HK-2 (cell line): ENCODE results near the gene SSTR5.
"Not testable (repeated sequence)": the region's sequence is repeated elsewhere in the genome, so short reads cannot be mapped to it uniquely, and the experiment has no call there.

Experiments
- DNase-seq: peaks from one replicate; pipeline ENCODE4 v3.0.0-alpha.2; 2018; ENCODE audit not compliant: unreplicated experiment

Gene SSTR5

DNA sequence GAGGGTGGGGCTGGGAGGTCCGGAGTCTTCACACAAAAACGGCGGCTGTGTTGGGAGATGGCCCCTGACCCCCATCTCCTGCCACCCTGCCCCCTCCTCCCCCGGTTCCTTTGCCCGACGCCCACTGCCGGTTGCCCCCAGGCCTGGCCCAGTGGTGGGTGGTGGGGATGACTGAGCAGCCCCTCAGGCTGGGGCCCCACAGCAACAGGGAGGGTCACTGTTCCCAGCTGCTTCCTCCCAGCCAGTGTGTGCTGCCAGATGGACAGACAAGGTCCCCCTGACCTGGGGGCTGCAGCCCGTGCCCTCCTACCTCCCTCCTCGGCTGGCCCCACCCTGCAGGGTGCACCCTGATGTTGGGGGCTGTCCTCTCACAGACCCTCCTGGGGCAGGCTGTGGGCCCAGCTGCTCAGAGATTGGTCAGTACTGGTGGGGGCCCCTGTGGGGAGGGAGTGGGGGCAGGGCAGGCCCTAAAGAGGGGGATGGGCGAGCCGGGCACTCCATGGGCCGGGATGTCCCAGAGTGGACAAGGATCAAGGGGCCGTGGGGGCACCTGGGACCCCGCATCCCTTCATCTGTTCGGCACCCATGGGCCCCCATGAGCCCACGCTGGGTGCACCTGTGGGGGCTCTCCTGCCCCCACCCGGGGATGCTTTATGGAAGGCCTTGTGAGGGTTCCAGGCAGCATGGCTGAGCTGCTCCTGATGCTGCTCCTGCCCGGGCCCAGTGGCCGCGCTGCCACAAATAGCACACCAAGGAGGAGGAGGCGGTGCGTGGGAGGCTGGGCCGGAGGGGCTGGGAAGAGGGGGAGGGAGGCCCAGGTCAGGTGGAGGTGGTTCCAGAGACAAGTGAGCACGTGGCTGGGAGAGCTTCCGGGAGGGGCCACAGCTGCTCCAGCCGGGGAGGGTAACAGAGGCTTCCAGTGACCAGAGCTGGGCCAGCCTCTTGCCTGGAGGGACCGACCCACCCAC is 18.4 kb downstream of the SSTR5 start:
- peak; percentile 54 for DNase-seq

DNA sequence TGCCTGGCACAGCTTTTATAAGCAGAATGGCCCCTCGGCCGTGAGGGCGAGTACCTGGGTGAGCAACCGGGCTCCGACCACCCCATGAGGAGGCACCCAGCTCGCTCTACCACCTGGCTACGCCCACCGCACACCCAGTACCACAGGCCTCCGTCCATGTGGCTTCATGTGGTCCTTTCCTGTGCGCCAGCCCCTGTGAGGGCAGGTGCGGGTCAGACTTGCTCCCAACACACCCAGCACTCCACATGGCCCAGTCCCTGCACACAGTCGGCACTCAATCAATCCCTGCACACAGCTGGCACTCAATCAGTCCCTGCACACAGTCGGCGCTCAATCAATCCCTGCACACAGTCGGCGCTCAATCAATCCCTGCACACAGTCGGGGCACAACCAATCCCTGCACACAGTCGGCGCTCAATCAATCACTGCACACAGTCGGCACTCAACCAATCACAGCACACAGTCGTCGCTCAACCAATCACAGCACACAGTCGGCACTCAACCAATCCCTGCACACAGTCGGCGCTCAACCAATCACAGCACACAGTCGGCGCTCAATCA is 19.5 kb downstream of the SSTR5 start:
- DNase-seq = no peak

DNA sequence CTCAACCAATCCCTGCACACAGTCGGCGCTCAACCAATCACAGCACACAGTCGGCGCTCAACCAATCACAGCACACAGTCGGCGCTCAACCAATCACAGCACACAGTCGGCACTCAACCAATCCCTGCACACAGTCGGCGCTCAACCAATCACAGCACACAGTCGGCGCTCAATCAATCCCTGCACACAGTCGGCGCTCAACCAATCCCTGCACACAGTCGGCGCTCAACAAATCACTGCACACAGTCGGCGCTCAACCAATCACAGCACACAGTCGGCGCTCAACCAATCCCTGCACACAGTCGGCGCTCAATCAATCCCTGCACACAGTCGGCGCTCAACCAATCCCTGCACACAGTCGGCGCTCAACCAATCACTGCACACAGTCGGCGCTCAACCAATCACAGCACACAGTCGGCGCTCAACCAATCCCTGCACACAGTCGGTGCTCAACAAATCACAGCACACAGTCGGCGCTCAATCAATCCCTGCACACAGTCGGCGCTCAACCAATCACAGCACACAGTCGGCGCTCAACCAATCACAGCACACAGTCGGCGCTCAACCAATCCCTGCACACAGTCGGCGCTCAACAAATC is 20.2 kb downstream of the SSTR5 start:
- not testable (repeated sequence) for DNase-seq

DNA sequence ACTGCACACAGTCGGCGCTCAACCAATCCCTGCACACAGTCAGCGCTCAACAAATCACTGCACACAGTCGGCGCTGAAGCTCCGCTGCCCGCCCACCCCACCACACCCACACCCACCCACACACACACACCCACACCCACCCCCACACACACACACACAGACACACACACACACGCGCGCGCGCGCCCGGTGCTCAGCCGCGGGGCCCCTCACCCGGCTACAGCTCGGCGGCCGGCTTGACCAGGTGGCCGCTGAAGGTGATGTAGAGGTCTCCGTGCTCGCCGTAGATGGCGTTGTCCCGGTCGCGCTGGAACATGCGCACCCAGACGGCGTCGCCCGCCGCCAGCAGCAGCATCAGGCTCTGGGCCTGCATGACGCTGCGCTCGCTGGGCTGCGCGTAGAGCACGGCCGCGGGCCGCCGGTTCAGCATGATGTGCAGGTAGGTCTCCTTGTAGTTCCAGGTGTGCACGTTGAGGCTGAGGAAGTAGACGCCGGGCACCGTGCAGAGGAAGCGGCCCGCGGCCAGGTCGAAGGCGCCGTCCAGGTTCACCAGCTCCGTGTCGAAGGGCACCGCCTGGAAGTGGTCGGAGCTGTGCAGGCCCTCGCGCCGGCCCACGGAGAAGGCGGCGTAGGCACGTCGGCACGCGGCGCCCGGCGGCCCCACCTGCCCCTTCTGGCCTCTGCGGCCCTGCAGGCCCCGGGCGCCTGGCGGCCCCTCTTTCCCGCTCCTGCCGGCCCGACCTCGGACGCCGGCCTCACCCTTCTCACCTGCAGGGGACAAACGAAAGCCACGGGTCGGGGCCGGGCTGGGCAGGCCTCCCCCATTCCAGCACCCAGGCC is 21.0 kb downstream of the SSTR5 start:
- DNase-seq = no peak

DNA sequence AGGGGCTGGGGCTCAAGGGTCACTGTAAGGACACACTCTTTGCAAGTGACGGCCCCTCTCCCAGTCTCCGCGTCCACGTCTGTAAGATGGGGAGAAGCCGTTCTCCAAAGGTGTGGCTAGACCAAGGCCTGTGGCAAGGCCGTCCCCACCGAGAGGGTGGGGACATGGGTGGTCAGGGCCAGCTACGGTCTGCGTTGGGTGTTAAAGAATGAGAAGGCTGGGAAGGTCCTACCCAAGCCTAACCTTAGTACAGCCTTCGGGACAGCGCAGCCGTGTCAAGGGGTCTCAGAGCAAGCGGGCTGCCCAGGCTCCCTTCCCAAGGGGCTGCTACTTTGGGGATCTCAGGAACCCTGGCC is 21.6 kb downstream of the SSTR5 start:
- DNase-seq = no peak

DNA sequence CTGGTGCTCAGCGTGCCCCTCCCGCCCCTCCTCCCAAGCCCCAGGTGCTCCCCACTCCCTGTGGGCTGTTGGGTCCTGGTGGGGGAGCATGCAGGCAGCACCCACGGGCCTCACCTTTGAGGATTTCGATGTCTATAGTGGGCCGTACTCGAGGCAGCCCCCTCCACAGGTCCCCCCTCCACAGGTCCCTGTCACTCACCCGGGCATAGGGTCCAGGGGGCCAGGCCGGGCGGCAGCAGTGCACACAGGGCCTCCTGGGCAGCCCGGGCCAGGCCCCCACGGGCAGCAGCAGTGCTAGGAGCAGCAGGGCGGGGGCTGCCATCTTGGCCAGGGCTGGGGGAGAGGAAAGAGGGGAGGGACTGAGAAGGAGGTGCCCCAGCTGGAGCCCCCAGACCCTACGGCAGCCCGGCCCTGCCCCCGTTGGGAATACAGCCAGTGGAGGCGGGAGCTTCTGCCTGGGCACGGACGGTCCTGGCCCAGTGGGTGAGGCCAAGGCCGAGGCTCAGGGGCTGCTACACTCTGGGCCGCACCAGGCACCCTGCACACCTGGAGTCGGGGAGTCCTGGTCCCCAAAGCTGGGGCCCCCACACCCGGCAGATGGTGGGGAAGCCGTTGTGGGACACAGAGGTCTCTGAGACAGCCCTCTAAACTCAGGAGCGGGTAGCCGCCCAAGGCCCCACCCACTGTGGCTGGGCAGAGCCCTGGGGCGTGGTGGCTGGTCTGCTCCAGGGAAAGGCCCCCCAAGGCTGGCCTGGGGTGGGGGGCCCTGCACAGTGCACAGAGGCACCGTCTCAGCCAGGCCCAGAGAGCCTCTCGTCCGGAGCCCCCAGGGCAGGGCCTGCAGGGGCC is 22.3 kb downstream of the SSTR5 start:
- no peak for DNase-seq

DNA sequence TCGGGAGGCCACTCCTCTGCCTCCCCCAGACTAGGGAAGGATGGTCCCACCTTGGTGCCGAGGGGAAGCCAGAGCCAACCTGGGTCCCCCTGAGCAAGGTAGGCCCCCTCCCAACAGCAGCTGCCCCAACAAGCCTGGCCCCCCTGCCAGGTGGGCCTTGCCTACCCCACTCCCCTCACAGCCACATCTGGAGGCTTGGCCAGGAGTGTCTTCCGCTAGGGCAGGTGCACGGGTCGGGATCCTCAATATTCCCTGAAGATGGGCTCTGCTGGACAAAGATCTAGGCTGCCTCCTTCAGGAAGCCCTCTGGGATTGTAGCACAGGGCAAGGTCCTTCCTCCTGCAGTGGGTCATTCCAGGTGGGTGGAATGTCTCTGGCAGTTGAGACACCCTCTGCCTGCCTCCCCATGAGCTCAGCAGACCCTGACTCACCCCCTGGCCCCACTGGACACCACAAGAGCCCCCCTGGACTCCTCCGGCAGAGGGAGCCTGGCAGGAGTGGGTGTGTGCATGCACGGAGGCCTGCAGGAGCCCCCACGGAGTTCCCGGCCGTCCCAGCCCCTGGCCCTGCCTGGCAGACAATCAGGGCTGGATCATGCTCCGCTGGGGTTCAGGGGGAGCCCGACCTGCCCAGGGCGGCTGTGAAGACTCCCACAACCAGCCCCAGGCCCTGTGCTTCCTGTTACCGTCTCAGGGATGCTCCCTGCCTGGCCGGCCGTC is 23.1 kb downstream of the SSTR5 start:
- no peak for DNase-seq

DNA sequence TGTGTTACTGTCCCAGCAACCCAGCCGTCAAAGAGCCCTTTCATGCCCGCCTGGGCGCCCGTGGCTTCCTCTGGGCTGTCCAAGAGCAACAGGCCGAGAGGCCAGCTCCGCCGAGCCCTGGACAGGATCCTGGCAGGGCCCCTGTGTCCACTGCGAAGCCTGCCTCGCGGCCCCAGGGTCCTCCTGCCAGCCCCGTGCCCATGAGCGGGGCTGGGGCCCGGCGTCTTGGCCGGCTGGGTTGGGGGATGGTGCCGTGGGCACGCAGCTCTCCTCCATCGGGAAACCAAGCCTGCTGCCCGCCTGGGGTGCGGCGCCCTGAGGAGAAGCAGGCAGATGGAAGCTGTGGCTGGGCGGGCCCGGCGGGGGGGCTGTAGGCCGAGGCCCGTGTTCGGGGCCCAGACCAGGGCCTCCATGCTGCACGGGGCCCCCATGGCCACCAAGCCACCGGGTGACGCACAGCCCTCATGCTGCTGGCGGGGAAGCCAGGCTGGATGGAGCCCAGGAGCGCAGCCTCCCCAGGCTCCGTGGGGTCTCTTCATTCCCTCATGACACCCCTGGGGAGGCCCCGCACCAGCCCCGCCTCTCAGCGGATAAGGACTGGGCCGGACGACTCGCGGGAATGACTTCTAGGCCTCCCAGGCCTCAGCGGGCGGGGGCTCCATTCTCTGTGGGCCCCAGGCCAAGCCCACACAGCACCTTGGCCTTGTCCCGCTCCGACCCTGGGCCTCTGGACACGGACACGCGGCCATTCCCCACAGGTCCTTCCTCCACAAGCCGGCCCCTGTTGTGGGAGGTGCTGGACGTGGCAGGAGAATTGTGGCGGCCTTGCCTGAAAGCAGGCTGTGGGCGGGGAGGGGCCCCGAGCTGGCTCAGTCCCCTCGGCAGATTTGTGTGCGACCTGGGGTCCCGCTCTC is 23.9 kb downstream of the SSTR5 start, which contains the start of gene C1QTNF8:
TSS of gene C1QTNF8 (minus strand) at position 76 of the 914 bp plus-strand sequence. CDS start 1,322 bp downstream, outside the sequence.
- no peak for DNase-seq

DNA sequence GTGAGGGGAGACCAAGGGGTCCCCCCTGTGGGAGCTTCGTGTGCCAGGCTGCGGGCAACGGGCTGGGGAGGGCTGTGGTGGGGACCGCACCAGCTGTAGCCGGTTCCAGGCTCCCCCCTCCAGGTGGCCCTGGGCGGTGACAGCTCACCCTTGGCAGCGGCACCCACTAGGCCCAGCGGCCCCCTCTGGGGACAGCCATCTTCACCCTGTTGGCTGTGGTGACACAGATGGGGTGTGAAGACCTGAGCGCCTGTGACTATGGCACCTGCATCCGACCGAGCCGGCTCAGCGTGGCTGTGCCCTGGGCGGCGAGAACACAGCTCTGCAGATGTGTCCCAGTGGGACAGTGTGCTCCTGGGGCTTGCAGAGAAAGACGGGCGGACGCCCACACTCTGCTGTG is 24.6 kb downstream of the SSTR5 start:
- DNase-seq = no peak

DNA sequence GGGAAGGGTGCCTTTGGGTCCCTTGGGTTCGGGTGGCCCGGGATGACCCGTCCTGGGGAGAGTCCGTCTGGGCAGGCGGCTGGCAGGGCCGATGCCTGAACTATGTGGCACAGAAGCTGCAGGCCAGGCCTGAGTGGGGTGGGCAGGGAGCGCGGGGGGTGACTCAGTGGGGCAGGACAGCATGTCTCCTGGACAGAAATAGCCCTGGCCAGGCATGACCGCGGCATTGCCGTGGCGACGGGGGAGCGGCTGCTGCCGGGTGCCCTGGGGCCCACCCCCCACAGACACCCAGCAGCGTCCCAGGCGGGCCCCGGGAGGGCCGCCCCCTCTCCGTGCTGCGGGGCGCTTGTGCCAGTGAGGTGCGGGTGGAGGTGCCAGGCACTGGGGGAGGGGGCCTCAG is 25.3 kb downstream of the SSTR5 start:
- peak; percentile 57 for DNase-seq

DNA sequence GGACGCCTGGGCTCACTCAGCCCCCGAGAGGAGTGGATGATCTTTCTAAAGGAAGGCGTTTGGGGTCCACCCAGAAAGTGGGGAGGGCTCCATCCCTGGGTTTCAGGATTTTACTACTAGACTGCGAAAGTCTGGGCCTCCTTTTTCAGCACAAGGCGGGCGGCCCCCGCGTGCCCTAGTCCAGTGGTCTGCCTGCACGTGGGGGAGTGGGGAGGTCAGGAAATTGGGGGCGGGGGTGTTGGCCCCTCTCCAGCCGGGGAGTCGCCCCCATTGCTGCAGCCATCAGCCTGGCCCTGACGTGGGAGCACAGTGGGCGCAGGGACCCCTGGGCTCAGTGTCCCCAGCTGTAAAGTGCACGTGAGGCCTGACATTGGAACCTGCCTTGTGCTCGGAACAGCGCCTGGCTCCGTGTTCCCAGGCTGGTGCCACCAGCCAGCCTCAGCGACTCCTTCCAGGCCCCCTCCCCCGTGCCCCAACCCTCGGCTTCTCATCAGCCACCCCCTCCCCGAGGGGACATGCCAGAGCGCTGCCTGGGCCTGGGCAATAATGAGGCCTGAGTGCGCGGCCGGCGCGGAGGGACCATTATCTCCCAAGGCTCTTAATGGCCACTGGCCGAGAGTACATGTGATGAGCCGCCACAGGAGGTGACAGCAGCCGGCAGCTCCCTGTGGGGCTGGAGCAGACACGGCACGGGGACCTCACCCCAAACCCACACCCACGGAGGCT is 25.9 kb downstream of the SSTR5 start:
- no peak for DNase-seq

DNA sequence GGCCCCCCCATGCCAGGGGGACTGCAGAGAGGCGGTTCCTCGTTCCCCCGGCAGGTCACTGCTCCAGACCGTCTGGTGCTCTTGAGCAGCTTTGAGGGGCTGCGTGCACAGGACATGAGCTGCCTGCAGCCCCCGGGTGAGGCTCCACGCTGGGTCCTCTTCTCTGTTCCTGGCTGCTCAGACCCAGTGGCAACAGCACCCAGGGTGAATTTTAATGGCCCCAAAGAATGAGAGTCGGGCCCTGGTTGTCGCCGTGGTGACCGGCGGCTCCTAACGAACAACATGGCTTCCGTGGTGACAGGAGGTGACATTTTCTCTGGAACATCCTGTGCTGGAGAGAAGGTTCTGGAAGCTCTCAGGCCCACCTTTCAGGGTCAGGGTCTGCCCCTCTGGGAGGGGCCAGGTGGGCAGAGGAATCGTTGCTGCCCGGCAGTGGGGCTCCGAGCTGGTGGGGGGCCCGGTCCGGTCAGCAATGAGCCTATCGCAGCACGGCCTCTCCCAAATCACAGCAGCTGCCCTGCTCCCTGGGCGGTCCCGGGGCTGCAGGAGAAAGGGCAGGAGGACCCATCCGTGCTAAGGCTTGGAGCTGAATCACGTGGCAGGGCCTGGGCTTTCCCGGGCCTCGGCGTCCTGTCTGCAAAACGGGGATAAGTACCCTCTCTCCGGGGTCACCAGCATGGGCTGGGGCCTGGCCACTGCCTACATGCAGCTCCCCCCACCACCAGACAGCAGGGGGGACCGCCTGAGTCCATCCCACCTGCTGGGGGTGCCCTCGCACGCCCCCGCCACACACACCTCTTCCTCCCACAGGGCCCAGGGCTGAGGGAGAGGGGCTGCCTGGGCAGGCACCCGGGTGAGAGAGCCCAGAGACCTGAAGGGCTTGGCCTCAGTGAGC is 26.9 kb downstream of the SSTR5 start:
- DNase-seq = no peak

DNA sequence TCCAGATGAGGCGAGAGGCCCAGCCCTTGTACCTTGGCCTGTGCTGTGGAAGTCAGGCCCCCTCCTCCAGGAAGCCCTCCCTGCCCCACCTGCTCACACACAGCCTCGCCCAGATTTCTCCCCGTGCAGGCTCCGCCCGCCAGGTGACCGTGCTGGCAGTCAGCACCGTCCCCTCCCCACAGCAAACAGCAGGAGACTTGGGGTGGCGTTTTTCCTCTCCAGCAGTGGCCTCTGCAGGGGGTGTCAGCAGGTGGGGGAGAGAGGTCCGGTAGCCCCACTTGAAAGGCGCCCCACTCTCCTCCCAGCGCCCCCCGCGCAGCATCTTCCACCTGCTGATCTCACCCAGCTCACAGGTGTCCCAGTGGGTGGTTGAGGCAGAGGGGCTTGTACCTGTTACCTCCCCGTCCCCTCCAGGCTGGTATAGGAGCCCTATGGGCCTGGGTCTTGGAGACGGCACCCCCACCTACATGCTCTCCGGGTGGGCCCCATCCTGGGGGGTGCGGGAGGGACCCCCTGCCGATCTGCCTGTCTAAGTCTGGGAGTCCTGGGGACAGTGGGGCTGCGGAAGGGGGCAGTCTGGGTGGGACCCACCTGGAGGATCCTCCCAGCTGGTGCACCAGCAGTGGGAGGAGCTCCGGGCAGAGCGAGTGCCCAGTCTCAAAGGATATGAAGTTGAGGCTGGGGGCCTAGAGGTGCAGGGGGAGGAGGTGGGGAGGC is 27.7 kb downstream of the SSTR5 start:
- DNase-seq = no peak

DNA sequence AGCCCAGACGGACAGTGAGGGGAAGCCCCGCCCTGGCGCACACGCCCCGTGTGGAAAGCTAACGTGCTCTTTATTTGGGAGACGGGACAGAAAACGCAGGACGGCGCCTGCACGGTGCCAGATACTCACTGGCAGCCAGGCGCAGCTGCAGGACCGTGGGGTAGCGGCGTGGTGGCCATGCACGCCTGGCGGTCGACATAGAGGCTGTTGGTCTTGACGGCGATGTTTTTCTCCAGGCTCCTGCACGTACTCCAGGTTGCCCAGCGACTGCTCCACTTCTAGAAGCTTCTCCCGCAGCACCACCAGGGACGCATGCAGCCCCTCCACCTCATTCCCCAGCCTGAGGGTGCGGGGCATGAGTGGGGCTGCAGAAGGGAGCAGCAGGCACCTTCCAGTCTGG is 28.6 kb downstream of the SSTR5 start:
- DNase-seq = no peak

DNA sequence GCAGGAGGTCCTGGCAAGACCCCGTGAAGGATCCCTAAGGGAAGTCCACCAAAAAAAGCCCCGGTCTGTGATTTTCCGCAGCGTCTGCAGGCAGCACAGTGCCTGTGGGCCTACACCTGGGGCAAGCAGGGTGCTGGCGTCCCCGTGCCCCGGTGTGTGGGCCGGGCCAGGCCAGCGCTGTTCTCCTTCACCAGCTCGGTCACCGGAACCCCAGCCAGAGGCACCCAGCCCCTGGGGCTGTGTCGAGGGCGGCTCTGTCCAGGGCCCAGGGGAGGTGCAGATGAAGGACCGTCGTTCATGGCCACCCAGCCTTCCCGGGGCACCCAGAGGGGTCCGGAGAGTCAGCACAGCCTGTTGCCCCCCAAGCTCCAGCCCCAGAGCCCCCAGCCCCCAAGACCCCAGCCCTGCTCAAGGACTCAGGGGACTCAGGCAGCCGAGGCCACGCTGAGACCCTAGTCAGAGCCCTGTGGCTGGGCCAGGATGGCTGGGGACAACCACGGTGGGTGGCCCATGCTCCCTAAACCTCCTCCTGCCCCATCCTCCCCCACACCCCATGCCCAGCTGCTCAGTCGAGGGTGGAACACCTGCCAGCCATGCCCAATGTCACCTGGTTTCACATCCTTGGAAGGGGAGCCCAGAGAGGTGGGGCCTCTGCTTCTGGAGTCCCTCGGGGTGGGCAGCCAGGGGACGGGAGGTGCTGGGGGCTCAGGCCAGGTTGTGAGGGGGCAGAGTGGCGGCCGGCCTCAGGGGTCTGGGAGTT is 29.2 kb downstream of the SSTR5 start:
- DNase-seq = no peak

DNA sequence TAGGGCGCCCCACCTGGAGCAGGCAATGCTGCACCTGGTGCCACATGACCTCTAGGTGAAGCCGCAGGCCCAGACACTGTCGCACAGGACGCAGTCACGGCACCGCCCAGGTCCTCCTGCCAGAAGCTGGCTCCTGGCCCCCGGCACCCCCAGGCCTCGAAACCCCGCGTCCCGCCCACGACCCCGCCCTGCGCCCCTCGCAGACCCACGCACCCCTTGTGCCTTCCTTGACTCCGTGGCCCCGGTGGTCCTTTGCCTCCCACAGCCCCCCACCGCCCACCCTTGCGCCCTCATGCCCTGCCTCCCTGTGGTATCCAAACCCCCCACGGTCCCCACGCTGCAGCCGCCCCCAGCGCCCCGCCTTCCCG is 29.8 kb downstream of the SSTR5 start:
- no peak for DNase-seq
